ENCODE data around the gene CPA3. TPM values are rescaled to one million over a fixed set of nuclear protein-coding genes. Genes with fewer than 3 reads are reported as not detected.

CPA3 gene
- total RNA-seq, 1 experiment from 2014 or later, result not detected

- H3K27me3 Mint-ChIP-seq (ENCODE audit: low read depth), result no peaks in the 10 kb centered on the region
- ATAC-seq, result no peak
- H3K9me3 Mint-ChIP-seq, result no peaks in the 10 kb centered on the region
- no peaks in the 10 kb centered on the region for H3K36me3 Mint-ChIP-seq
- POLR2A ChIA-PET, result no interaction called here
- TF ChIP-seq ERG (CRISPR knock-in tag; IDR thresholded peaks at IDR 0.05), result no peak
- no peak for TF ChIP-seq NFYB (CRISPR knock-in tag; conservative IDR thresholded peaks at IDR 0.05; ENCODE audit: low read depth)
- no peak for TF ChIP-seq SOX15 (CRISPR knock-in tag; IDR thresholded peaks at IDR 0.05)
- no peak for TF ChIP-seq CREB1 (CRISPR knock-in tag; IDR thresholded peaks at IDR 0.05)
- no peak for TF ChIP-seq ZNF138 (CRISPR knock-in tag; conservative IDR thresholded peaks at IDR 0.05)
- TF ChIP-seq ELF4 (CRISPR knock-in tag; IDR thresholded peaks at IDR 0.05; ENCODE audit: low read depth), result no peak
- TF ChIP-seq MYBL2 (CRISPR knock-in tag; IDR thresholded peaks at IDR 0.05), result no peak
- TF ChIP-seq ZNF219 (CRISPR knock-in tag; IDR thresholded peaks at IDR 0.05; ENCODE audit: borderline replicate concordance), result no peak
- no peak for TF ChIP-seq NR3C1 (CRISPR knock-in tag; conservative IDR thresholded peaks at IDR 0.05; ENCODE audit: low read depth)
- TF ChIP-seq, protein P1, sequence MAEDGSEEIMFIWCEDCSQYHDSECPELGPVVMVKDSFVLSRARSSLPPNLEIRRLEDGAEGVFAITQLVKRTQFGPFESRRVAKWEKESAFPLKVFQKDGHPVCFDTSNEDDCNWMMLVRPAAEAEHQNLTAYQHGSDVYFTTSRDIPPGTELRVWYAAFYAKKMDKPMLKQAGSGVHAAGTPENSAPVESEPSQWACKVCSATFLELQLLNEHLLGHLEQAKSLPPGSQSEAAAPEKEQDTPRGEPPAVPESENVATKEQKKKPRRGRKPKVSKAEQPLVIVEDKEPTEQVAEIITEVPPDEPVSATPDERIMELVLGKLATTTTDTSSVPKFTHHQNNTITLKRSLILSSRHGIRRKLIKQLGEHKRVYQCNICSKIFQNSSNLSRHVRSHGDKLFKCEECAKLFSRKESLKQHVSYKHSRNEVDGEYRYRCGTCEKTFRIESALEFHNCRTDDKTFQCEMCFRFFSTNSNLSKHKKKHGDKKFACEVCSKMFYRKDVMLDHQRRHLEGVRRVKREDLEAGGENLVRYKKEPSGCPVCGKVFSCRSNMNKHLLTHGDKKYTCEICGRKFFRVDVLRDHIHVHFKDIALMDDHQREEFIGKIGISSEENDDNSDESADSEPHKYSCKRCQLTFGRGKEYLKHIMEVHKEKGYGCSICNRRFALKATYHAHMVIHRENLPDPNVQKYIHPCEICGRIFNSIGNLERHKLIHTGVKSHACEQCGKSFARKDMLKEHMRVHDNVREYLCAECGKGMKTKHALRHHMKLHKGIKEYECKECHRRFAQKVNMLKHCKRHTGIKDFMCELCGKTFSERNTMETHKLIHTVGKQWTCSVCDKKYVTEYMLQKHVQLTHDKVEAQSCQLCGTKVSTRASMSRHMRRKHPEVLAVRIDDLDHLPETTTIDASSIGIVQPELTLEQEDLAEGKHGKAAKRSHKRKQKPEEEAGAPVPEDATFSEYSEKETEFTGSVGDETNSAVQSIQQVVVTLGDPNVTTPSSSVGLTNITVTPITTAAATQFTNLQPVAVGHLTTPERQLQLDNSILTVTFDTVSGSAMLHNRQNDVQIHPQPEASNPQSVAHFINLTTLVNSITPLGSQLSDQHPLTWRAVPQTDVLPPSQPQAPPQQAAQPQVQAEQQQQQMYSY (CRISPR knock-in tag; IDR thresholded peaks at IDR 0.05), result no peak
- TF ChIP-seq HMGA2 (CRISPR knock-in tag; IDR thresholded peaks at IDR 0.05), result no peak
- no peak for TF ChIP-seq ZNF396 (CRISPR knock-in tag; IDR thresholded peaks at IDR 0.05; ENCODE audit: borderline replicate concordance)
- no peak for TF ChIP-seq GRHL2 (CRISPR knock-in tag; IDR thresholded peaks at IDR 0.05; ENCODE audit: insufficient replicate concordance, severe bottlenecking)
- no peak for TF ChIP-seq TP53 (CRISPR knock-in tag; IDR thresholded peaks at IDR 0.05)
- H3K4me1 Mint-ChIP-seq, result no peaks in the 10 kb centered on the region
- CTCF ChIA-PET, result no interaction called here
- no peak overlapping the region for H3K27ac Mint-ChIP-seq
- no peak overlapping the region for H3K4me3 Mint-ChIP-seq
- no peak for DNase-seq (ENCODE audit: low spot score)
These were observed 37.1 kb downstream of the CPA3 start for GRCh38 chr3:148901987-148902791.

DNA sequence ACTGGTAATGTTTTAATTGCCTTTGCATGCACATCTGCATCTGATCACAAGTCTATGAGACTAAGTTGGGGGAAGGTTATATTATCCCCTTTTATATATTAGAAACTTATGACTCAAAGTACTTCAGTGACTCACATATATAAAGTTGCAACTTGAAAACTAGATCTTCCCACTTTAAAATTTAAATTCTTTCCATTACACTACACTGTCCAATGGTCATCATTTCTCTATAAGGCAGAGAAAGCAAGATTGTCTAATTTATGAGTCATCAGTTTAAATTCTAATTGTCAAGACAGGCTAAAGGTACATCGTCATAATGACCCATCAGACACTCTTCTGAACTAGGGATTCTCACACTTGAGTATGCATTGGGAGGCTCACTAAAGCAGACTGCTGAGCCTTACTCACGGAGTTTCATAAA is 37.9 kb downstream of the CPA3 start:
- Mint-ChIP-seq H3K4me3 (no peak overlapping the region), H3K27ac (no peak overlapping the region), H3K9me3 (no peaks in the 10 kb centered on the region), H3K4me1 (no peaks in the 10 kb centered on the region), H3K36me3 (no peaks in the 10 kb centered on the region), H3K27me3 (ENCODE audit: low read depth) (no peaks in the 10 kb centered on the region)
- DNase-seq (ENCODE audit: low spot score), result no peak
- ChIA-PET CTCF (no interaction called here), POLR2A (no interaction called here)
- TF ChIP-seq RORB (CRISPR knock-in tag; IDR thresholded peaks at IDR 0.05) (no peak), FOXP1 (CRISPR knock-in tag; IDR thresholded peaks at IDR 0.05; ENCODE audit: borderline replicate concordance) (no peak), ERG (CRISPR knock-in tag; IDR thresholded peaks at IDR 0.05) (no peak), ZNF317 (CRISPR knock-in tag; IDR thresholded peaks at IDR 0.05; ENCODE audit: borderline replicate concordance, low read depth) (no peak), MLX (CRISPR knock-in tag; IDR thresholded peaks at IDR 0.05) (no peak), ZNF423 (CRISPR knock-in tag; IDR thresholded peaks at IDR 0.05) (no peak), SP1 (CRISPR knock-in tag; conservative IDR thresholded peaks at IDR 0.05) (no peak), NFATC4 (CRISPR knock-in tag; IDR thresholded peaks at IDR 0.05) (no peak)
- TF ChIP-seq, protein P2, sequence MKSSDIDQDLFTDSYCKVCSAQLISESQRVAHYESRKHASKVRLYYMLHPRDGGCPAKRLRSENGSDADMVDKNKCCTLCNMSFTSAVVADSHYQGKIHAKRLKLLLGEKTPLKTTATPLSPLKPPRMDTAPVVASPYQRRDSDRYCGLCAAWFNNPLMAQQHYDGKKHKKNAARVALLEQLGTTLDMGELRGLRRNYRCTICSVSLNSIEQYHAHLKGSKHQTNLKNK (CRISPR knock-in tag; IDR thresholded peaks at IDR 0.05), result no peak
- TF ChIP-seq, protein P1 (CRISPR knock-in tag; IDR thresholded peaks at IDR 0.05), result no peak
- TF ChIP-seq, protein P3, sequence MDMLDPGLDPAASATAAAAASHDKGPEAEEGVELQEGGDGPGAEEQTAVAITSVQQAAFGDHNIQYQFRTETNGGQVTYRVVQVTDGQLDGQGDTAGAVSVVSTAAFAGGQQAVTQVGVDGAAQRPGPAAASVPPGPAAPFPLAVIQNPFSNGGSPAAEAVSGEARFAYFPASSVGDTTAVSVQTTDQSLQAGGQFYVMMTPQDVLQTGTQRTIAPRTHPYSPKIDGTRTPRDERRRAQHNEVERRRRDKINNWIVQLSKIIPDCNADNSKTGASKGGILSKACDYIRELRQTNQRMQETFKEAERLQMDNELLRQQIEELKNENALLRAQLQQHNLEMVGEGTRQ (CRISPR knock-in tag; IDR thresholded peaks at IDR 0.05), result no peak
- ATAC-seq, result no peak
